ENCODE data around the gene ASB13.
"Not testable (repeated sequence)": the region's sequence is repeated elsewhere in the genome, so short reads cannot be mapped to it uniquely, and the experiment has no call there.

ASB13 gene

GRCh38 chr10:5604236-5604925 is 62.0 kb downstream of the ASB13 start:
- DNase-seq = no peak

GRCh38 chr10:5603848-5604170 is 62.6 kb downstream of the ASB13 start:
- DNase-seq = no peak

GRCh38 chr10:5603091-5603847 is 63.1 kb downstream of the ASB13 start:
- DNase-seq = no peak

- no peak for DNase-seq
These were observed 64.4 kb downstream of the ASB13 start for GRCh38 chr10:5601826-5602495.

GRCh38 chr10:5600908-5601307 is 65.5 kb downstream of the ASB13 start:
- DNase-seq = no peak

GRCh38 chr10:5599613-5600520 is 66.5 kb downstream of the ASB13 start:
- DNase-seq = no peak

- no peak for DNase-seq
These were observed 68.2 kb downstream of the ASB13 start for GRCh38 chr10:5598085-5598690.

GRCh38 chr10:5596611-5597341 is 69.6 kb downstream of the ASB13 start:
- no peak for DNase-seq

- DNase-seq = no peak
These were observed 70.4 kb downstream of the ASB13 start for GRCh38 chr10:5595994-5596471.

- no peak for DNase-seq
These were observed 70.8 kb downstream of the ASB13 start for GRCh38 chr10:5595591-5595990.

- DNase-seq = no peak
These were observed 71.3 kb downstream of the ASB13 start for GRCh38 chr10:5595095-5595494.

- DNase-seq = no peak
These were observed 71.9 kb downstream of the ASB13 start for GRCh38 chr10:5594271-5595049.

GRCh38 chr10:5593347-5593746 is 73.0 kb downstream of the ASB13 start:
- DNase-seq = not testable (repeated sequence)

- no peak for DNase-seq
These were observed 74.3 kb downstream of the ASB13 start for GRCh38 chr10:5592070-5592469.

GRCh38 chr10:5591336-5591824 is 75.0 kb downstream of the ASB13 start:
- peak; percentile 5 for DNase-seq

- peak; percentile 14 for DNase-seq
These were observed 75.6 kb downstream of the ASB13 start for GRCh38 chr10:5590816-5591215.

- DNase-seq = peak; percentile 9
These were observed 76.5 kb downstream of the ASB13 start for GRCh38 chr10:5589661-5590511.

- peak; percentile 14 for DNase-seq
These were observed 77.3 kb downstream of the ASB13 start for GRCh38 chr10:5589011-5589660.
